ENCODE data around the gene NAA16.

NAA16 gene

GRCh38 chr13:41317243-41317642, 6.2 kb downstream of the NAA16 start:
- H3K9me2 ChIP-seq (replicated peaks; ENCODE audit: low read depth, low read length), result no peaks in the 10 kb centered on the region
- peaks cover 23% of the 10 kb centered on the region; the same call in 1 of the 2 replicates for H3K36me3 ChIP-seq (ENCODE audit: insufficient read depth, low read length)
- peak overlapping the region; percentile 90 for H3K4me3 ChIP-seq (ENCODE audit: low read length, poor library complexity, severe bottlenecking)
- no peaks in the 10 kb centered on the region for H3F3A ChIP-seq (ENCODE audit: low read depth)
- peak overlapping the region; percentile 65 for H3K4me2 ChIP-seq (ENCODE audit: low read depth, low read length, poor library complexity, severe bottlenecking)
- H2AFZ ChIP-seq (ENCODE audit: low read length), result no peak overlapping the region
- peak overlapping the region; percentile 26 for H3K9ac ChIP-seq (ENCODE audit: low read depth, low read length, poor library complexity, severe bottlenecking)
- H4K20me1 ChIP-seq (ENCODE audit: insufficient read depth, low read length, poor library complexity, severe bottlenecking), result peaks cover 87% of the 10 kb centered on the region
- peaks cover 68% of the 10 kb centered on the region for H3K4me1 ChIP-seq (ENCODE audit: insufficient read depth, low read length, poor library complexity, severe bottlenecking)
- TF ChIP-seq EZH2phosphoT487 (IDR thresholded peaks at IDR 0.05; ENCODE audit: borderline replicate concordance), result no peak
- no peak for TF ChIP-seq CTCF (conservative IDR thresholded peaks at IDR 0.05; ENCODE audit: low read length)
- H3K79me2 ChIP-seq (ENCODE audit: insufficient read depth, low read length), result peaks cover 99% of the 10 kb centered on the region
- no peaks in the 10 kb centered on the region for H3K27me3 ChIP-seq (ENCODE audit: insufficient read depth, low read length, poor library complexity, severe bottlenecking)
- H3K9me3 ChIP-seq (ENCODE audit: insufficient read depth, low read depth, low read length), result no peaks in the 10 kb centered on the region

- peaks cover 81% of the 10 kb centered on the region for H3K36me3 ChIP-seq (ENCODE audit: insufficient read depth, low read length)
- no peak overlapping the region for H3K4me2 ChIP-seq (ENCODE audit: low read depth, low read length, poor library complexity, severe bottlenecking)
- H3K4me1 ChIP-seq (ENCODE audit: insufficient read depth, low read length, poor library complexity, severe bottlenecking), result peaks cover 29% of the 10 kb centered on the region
- no peak overlapping the region for H2AFZ ChIP-seq (ENCODE audit: low read length)
- H3K9ac ChIP-seq (ENCODE audit: low read depth, low read length, poor library complexity, severe bottlenecking), result no peak overlapping the region
- H3K9me2 ChIP-seq (replicated peaks; ENCODE audit: low read depth, low read length), result no peaks in the 10 kb centered on the region
- no peak overlapping the region for H3K4me3 ChIP-seq (ENCODE audit: low read length, poor library complexity, severe bottlenecking)
- no peaks in the 10 kb centered on the region for H3K9me3 ChIP-seq (ENCODE audit: insufficient read depth, low read depth, low read length)
- H3K79me2 ChIP-seq (ENCODE audit: insufficient read depth, low read length), result peaks cover 55% of the 10 kb centered on the region
- H3K27me3 ChIP-seq (ENCODE audit: insufficient read depth, low read length, poor library complexity, severe bottlenecking), result no peaks in the 10 kb centered on the region
- H4K20me1 ChIP-seq (ENCODE audit: insufficient read depth, low read length, poor library complexity, severe bottlenecking), result peaks cover 24% of the 10 kb centered on the region
- H3F3A ChIP-seq (ENCODE audit: low read depth), result no peaks in the 10 kb centered on the region
- TF ChIP-seq CTCF (conservative IDR thresholded peaks at IDR 0.05; ENCODE audit: low read length) (no peak), EZH2phosphoT487 (IDR thresholded peaks at IDR 0.05; ENCODE audit: borderline replicate concordance) (no peak)
Measured at GRCh38 chr13:41325752-41326151, 14.7 kb downstream of the NAA16 start.

GRCh38 chr13:41326661-41327060, 15.6 kb downstream of the NAA16 start:
- Histone ChIP-seq H3K36me3 (ENCODE audit: insufficient read depth, low read length) (peaks cover 80% of the 10 kb centered on the region), H3K79me2 (ENCODE audit: insufficient read depth, low read length) (peaks cover 47% of the 10 kb centered on the region), H3K4me2 (ENCODE audit: low read depth, low read length, poor library complexity, severe bottlenecking) (no peak overlapping the region), H3K9me2 (replicated peaks; ENCODE audit: low read depth, low read length) (no peaks in the 10 kb centered on the region), H3K4me3 (ENCODE audit: low read length, poor library complexity, severe bottlenecking) (no peak overlapping the region), H4K20me1 (ENCODE audit: insufficient read depth, low read length, poor library complexity, severe bottlenecking) (peaks cover 17% of the 10 kb centered on the region), H3F3A (ENCODE audit: low read depth) (no peaks in the 10 kb centered on the region), H3K9ac (ENCODE audit: low read depth, low read length, poor library complexity, severe bottlenecking) (no peak overlapping the region), H3K27me3 (ENCODE audit: insufficient read depth, low read length, poor library complexity, severe bottlenecking) (no peaks in the 10 kb centered on the region), H3K4me1 (ENCODE audit: insufficient read depth, low read length, poor library complexity, severe bottlenecking) (peaks cover 26% of the 10 kb centered on the region), H2AFZ (ENCODE audit: low read length) (no peak overlapping the region), H3K9me3 (ENCODE audit: insufficient read depth, low read depth, low read length) (no peaks in the 10 kb centered on the region)
- no peak for TF ChIP-seq CTCF (conservative IDR thresholded peaks at IDR 0.05; ENCODE audit: low read length)
- no peak for TF ChIP-seq EZH2phosphoT487 (IDR thresholded peaks at IDR 0.05; ENCODE audit: borderline replicate concordance)

All from Loucy (cell line).